Measurements from ENCODE around the gene BATF3.
"Not testable (repeated sequence)": the region's sequence is repeated elsewhere in the genome, so short reads cannot be mapped to it uniquely, and the experiment has no call there.

The BATF3 gene

DNA sequence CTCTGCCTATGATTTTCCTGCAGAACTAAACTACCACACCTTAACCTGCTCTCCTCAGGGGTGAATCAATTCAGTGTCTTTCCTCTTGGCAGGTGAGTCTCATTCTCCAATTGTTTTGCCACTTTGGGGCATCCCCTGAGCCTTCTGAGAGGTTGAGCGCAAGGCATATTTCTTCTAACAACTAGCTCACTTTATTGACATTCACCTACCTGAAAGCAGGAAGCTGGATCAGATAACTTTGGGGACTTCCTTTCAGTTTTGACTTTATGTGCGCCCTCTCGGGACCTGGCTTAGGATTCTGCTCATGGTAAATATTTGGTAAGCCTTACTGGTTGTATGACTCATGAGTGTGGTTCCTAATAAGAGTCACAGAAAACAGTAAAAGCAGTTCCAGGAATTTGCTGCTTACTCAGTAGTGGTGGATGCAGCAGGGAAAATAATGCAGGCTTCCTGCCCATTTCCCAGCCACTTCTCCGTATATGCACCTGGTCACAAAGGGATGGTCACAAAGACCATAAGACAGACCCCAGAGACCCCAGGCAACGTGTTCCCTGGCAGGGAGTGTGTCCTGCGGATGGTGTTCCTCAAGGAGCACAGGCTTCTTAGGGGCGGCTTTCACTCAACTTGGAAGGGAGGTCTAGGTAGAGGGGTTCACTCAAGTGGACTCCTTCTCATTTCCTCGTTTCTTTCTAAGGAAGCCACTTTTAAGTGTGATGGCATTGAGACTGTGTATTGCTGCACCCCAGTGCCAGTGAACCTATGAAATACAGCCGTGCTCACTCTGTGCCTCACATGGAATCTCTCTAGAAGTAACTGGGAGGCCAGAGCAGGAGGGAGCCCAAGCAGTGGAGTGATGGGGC is 22.0 kb upstream of the BATF3 start:
- H3K9me3 ChIP-seq (ENCODE audit: control insufficient read depth, low read length), result no peaks in the 10 kb centered on the region
- no peak overlapping the region for H3K9ac ChIP-seq (ENCODE audit: low read length)
- H3K4me1 ChIP-seq (ENCODE audit: control insufficient read depth, insufficient read depth, low read length), result peaks cover 8% of the 10 kb centered on the region
- H3K36me3 ChIP-seq (ENCODE audit: control insufficient read depth, insufficient read depth, low read length), result no peaks in the 10 kb centered on the region
- no peaks in the 10 kb centered on the region for H3K27me3 ChIP-seq (ENCODE audit: control insufficient read depth, insufficient read depth, low read length)
- H3K4me3 ChIP-seq (ENCODE audit: low read length), result no peak overlapping the region

DNA sequence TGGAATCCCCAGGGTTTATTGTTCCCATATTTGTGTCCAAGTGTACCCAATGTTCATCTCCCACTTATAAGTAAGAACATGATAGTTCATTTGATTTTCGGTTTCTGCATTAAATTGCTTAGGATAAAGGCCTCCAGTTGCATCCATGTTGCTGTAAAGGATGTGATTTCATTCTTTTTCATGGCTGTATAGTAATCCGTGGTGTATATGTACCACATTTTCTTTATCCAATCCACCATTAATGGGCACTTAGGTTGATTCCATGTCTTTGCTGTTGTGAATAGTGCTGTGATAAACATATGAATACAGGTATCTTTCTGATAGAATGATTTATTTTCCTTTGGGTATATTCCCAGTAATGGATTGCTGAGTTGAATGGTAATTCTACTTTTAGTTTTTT is 20.0 kb upstream of the BATF3 start:
- Histone ChIP-seq H3K9me3 (ENCODE audit: control insufficient read depth, low read length) (no peaks in the 10 kb centered on the region), H3K4me1 (ENCODE audit: control insufficient read depth, insufficient read depth, low read length) (peaks cover 8% of the 10 kb centered on the region), H3K36me3 (ENCODE audit: control insufficient read depth, insufficient read depth, low read length) (no peaks in the 10 kb centered on the region), H3K27me3 (ENCODE audit: control insufficient read depth, insufficient read depth, low read length) (no peaks in the 10 kb centered on the region), H3K9ac (ENCODE audit: low read length) (no peak overlapping the region), H3K4me3 (ENCODE audit: low read length) (no peak overlapping the region)

DNA sequence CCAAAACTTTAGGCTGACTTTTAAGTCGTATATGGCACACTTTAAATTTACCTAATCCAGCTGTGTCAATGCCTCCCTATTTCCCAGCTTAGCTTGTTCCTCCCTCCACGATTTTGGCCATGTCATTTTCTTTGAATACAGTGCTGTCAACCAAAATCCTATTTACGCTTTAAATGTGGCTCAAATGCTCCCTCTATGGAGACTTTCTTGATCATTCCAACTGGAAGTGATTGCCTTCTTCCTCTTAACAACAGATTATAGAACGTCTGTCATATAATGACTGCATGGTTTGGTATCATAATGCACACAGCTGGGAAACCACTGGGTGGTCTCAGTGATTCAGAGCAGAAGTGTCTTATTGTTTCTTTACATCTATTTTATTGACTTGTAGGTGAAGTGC is 18.9 kb upstream of the BATF3 start:
- Histone ChIP-seq H3K4me3 (ENCODE audit: low read length) (no peak overlapping the region), H3K27me3 (ENCODE audit: control insufficient read depth, insufficient read depth, low read length) (no peaks in the 10 kb centered on the region), H3K36me3 (ENCODE audit: control insufficient read depth, insufficient read depth, low read length) (no peaks in the 10 kb centered on the region), H3K9ac (ENCODE audit: low read length) (no peak overlapping the region), H3K4me1 (ENCODE audit: control insufficient read depth, insufficient read depth, low read length) (peaks cover 8% of the 10 kb centered on the region), H3K9me3 (ENCODE audit: control insufficient read depth, low read length) (no peaks in the 10 kb centered on the region)

DNA sequence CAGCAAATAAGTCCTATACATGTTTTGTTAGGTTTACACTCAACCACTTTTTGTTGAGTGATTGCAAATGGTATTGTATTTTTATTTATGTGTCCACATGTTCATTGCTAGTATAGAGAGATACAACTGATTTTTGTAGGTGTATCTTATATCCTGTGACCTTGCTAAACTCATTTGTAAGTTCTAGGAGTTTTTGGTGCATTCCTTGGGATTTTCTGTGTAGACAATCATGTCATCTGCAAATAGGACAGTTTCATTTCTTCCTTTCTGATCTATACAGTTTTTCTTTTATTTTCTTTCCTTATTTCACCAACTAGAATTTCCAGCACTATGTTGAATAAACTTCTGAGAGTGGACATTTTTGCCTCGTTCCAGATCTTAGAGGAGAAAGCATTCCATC is 16.5 kb upstream of the BATF3 start:
- Histone ChIP-seq H3K4me1 (ENCODE audit: control insufficient read depth, insufficient read depth, low read length) (no peaks in the 10 kb centered on the region), H3K9me3 (ENCODE audit: control insufficient read depth, low read length) (no peaks in the 10 kb centered on the region), H3K36me3 (ENCODE audit: control insufficient read depth, insufficient read depth, low read length) (no peaks in the 10 kb centered on the region), H3K27me3 (ENCODE audit: control insufficient read depth, insufficient read depth, low read length) (no peaks in the 10 kb centered on the region), H3K4me3 (ENCODE audit: low read length) (no peak overlapping the region), H3K9ac (ENCODE audit: low read length) (no peak overlapping the region)

DNA sequence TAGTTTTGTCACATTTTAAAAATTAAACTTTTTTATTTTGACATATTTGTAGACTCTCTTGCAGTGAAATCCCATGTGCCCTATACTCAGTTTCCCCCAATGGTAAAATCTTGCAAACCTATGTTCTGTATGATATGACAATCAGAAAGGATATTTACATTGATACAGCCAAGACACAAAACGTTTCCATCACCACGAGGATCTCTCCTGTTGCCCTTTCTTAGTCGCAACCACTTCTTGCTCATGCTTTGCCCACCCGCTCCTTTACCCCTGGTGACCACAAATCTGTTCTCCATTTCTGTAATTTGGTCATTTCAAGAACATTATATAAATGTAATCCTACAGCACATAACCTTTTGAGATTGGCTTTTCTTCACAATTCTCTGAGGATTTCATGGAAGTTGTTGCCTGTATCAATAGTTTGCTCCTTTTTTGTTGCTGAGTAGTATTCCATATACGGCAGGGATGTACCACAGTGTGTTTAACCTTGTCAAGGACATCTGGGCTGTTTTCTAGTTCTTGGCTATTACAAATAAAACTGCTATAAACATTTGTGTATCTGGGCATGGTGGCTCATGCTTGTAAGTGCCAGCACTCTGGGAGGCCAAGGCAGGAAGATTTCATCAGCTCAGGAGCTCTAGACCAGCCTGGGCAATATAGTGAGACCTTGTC is 14.0 kb upstream of the BATF3 start:
- Histone ChIP-seq H3K36me3 (ENCODE audit: control insufficient read depth, insufficient read depth, low read length) (no peaks in the 10 kb centered on the region), H3K9me3 (ENCODE audit: control insufficient read depth, low read length) (no peaks in the 10 kb centered on the region), H3K9ac (ENCODE audit: low read length) (no peak overlapping the region), H3K4me1 (ENCODE audit: control insufficient read depth, insufficient read depth, low read length) (no peaks in the 10 kb centered on the region), H3K27me3 (ENCODE audit: control insufficient read depth, insufficient read depth, low read length) (no peaks in the 10 kb centered on the region), H3K4me3 (ENCODE audit: low read length) (no peak overlapping the region)

- H3K9ac ChIP-seq (ENCODE audit: low read length), result no peak overlapping the region
- H3K36me3 ChIP-seq (ENCODE audit: control insufficient read depth, insufficient read depth, low read length), result no peaks in the 10 kb centered on the region
- no peaks in the 10 kb centered on the region for H3K4me1 ChIP-seq (ENCODE audit: control insufficient read depth, insufficient read depth, low read length)
- no peak overlapping the region for H3K4me3 ChIP-seq (ENCODE audit: low read length)
- no peaks in the 10 kb centered on the region for H3K9me3 ChIP-seq (ENCODE audit: control insufficient read depth, low read length)
- H3K27me3 ChIP-seq (ENCODE audit: control insufficient read depth, insufficient read depth, low read length), result no peaks in the 10 kb centered on the region
Measured at GRCh38 chr1:212712451-212713303, 13.0 kb upstream of the BATF3 start.

- not testable (repeated sequence) for H3K36me3 ChIP-seq (ENCODE audit: control insufficient read depth, insufficient read depth, low read length); H3K9ac ChIP-seq (ENCODE audit: low read length); H3K4me1 ChIP-seq (ENCODE audit: control insufficient read depth, insufficient read depth, low read length); H3K27me3 ChIP-seq (ENCODE audit: control insufficient read depth, insufficient read depth, low read length); H3K9me3 ChIP-seq (ENCODE audit: control insufficient read depth, low read length); H3K4me3 ChIP-seq (ENCODE audit: low read length)
Measured at GRCh38 chr1:212711974-212712373, 12.3 kb upstream of the BATF3 start.

DNA sequence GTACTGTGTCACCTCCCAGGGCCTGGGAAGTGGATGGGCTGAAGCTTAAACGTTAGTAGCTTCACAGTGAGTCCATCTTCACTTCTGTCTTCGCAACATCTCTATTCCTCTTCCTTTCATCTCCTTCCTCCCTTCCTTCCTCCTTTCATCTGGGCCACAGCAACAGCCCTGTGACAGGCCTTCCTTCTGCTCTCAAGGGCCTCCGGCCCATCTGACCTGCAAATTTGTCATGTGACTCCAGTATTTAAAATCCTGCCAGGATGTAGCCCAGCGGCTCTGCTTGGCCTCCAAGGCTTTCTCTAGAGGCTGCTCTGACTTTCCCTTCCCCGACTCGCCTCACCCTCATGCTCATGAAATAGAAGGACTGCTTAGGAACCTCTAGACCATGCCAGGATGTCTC is 10.9 kb upstream of the BATF3 start:
- H3K9me3 ChIP-seq (ENCODE audit: control insufficient read depth, low read length), result no peaks in the 10 kb centered on the region
- no peak overlapping the region for H3K4me3 ChIP-seq (ENCODE audit: low read length)
- no peaks in the 10 kb centered on the region for H3K27me3 ChIP-seq (ENCODE audit: control insufficient read depth, insufficient read depth, low read length)
- no peak overlapping the region for H3K9ac ChIP-seq (ENCODE audit: low read length)
- no peaks in the 10 kb centered on the region for H3K36me3 ChIP-seq (ENCODE audit: control insufficient read depth, insufficient read depth, low read length)
- H3K4me1 ChIP-seq (ENCODE audit: control insufficient read depth, insufficient read depth, low read length), result no peaks in the 10 kb centered on the region

GRCh38 chr1:212703991-212704564 is 4.4 kb upstream of the BATF3 start:
- Histone ChIP-seq H3K9me3 (ENCODE audit: control insufficient read depth, low read length) (no peaks in the 10 kb centered on the region), H3K36me3 (ENCODE audit: control insufficient read depth, insufficient read depth, low read length) (no peaks in the 10 kb centered on the region), H3K9ac (ENCODE audit: low read length) (no peak overlapping the region), H3K4me1 (ENCODE audit: control insufficient read depth, insufficient read depth, low read length) (peaks cover 14% of the 10 kb centered on the region), H3K27me3 (ENCODE audit: control insufficient read depth, insufficient read depth, low read length) (peaks cover 22% of the 10 kb centered on the region), H3K4me3 (ENCODE audit: low read length) (no peak overlapping the region)

DNA sequence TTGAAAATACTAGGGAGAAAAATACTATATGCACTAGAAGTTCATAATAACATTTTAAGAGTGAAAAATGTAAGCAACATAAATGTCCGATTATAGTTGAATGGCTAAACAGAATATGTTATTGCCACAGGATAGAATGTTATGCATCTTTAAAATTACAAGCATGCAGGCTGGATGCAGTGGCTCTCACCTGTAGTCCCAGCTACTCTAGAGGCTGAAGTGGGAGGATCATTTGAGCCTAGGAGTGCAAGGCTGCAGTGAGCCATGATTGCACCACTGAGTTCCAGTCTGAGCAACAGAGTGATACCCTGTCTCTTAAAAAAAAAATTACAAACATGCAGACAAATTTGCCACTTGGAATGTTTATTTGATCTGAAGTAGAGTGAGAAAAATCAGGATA is 3.0 kb upstream of the BATF3 start:
- no peak overlapping the region for H3K4me3 ChIP-seq (ENCODE audit: low read length)
- peaks cover 35% of the 10 kb centered on the region for H3K27me3 ChIP-seq (ENCODE audit: control insufficient read depth, insufficient read depth, low read length)
- H3K9ac ChIP-seq (ENCODE audit: low read length), result no peak overlapping the region
- no peaks in the 10 kb centered on the region for H3K9me3 ChIP-seq (ENCODE audit: control insufficient read depth, low read length)
- H3K36me3 ChIP-seq (ENCODE audit: control insufficient read depth, insufficient read depth, low read length), result no peaks in the 10 kb centered on the region
- peaks cover 21% of the 10 kb centered on the region for H3K4me1 ChIP-seq (ENCODE audit: control insufficient read depth, insufficient read depth, low read length)

DNA sequence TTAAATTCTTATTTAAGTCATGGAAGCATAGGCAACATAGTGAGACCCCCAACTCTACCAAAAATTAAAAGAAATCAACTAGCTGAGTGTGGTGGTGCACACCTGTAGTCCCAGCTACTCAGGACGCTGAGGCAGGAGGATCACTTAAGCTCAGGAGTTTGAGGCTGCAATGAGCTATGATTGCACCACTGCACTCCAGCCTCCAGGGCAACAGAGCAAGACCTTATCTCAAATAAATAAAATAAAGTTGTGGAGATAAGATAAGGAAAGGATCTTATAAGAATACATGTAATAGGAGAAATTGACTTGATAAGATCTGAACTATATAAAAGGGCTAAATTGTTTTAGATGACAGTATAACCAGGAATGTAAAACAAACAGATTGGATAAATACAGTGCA is 2.3 kb upstream of the BATF3 start:
- no peak overlapping the region for H3K9ac ChIP-seq (ENCODE audit: low read length)
- no peak overlapping the region for H3K4me3 ChIP-seq (ENCODE audit: low read length)
- no peaks in the 10 kb centered on the region for H3K36me3 ChIP-seq (ENCODE audit: control insufficient read depth, insufficient read depth, low read length)
- H3K4me1 ChIP-seq (ENCODE audit: control insufficient read depth, insufficient read depth, low read length), result peaks cover 21% of the 10 kb centered on the region
- H3K9me3 ChIP-seq (ENCODE audit: control insufficient read depth, low read length), result no peaks in the 10 kb centered on the region
- peaks cover 42% of the 10 kb centered on the region for H3K27me3 ChIP-seq (ENCODE audit: control insufficient read depth, insufficient read depth, low read length)
